ENCODE data around the gene ALCAM.
"Not testable (repeated sequence)": the region's sequence is repeated elsewhere in the genome, so short reads cannot be mapped to it uniquely, and the experiment has no call there.

Gene ALCAM

DNA sequence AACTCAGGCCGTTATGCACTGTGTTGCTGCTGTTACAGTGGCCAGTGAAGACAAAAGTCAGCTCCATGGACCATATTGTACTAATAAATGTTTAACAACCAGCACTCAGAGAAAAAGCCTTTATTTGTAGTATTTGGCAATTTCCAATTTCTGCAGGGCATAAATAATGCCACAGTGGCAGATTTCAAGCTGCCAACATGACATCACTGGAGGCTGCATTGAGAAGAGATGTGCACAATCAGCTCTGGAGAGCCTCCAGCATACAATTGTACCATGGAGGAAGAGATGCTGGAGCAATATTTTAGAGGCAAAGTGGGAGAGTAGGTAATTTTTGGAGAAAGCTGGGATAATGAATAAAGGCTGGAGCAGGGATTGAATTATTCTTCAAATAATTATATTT lies 9.7 kb upstream of the ALCAM start:
- DNase-seq: no peak

- no peak for DNase-seq
These were observed 7.5 kb upstream of the ALCAM start for GRCh38 chr3:105359098-105359762.

DNA sequence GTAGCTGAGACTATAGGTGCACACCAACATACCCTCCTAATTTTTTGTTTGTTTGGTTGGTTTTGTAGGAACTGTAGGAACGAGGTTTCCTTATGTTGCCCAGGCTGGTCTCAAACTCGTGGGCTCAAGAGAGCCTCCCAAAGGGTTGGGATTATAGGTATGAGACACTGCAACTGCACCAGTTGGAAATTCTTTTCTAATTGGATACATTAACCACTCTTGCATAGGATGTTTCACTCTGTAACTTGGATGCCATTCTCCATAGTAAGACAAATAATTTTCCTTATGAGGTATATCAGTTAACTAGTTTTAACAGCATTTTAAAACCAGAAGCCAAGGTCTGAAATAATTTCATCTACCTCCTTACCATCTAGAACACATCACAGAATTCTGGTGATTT lies 6.7 kb upstream of the ALCAM start:
- DNase-seq: no peak

DNA sequence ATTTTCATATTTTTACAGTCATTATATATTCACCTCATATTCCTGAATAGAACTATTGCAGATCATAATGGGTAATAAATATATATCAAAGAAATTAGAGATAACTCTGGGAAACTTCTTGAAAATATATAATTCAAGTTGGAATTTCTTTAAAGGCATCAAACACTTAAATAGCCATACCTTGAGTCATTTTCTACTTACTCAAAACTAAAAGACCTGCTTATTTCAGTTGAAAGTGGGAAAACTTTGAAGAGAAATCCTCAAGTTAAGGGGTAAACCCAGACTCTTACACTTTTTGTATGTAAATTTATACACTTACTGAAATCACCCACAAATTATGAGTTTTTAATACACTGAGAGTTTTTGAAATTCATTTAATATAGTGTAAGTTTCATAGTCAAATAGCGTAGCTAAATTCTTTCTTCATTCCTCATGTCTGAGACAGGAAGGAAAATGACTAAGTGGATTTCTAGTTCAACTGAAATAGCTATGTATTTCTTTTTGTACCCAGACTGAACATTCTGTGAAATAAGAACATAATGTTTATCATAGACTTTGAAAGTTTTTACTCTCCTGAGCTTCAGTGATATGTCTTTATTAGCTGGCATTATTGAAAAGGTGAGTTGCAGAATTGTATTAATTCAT lies 4.6 kb upstream of the ALCAM start:
- DNase-seq: no peak

GRCh38 chr3:105364128-105364527 lies 2.6 kb upstream of the ALCAM start:
- DNase-seq: no peak

DNA sequence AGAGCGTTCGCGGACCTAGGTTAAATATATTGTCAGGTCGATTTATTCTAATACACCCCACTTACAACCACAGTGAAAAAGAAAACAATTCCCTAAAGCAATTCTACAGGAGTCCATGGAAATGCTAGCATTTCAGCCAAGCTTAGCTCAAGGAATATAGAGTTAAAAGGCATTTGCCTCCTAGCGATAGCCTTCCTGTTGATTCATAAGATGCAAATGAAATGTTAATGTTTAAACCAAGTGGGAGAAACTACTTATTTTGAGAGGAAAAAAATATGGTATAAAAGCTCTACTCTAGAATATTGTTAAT lies 1.7 kb upstream of the ALCAM start:
- no peak for DNase-seq

DNA sequence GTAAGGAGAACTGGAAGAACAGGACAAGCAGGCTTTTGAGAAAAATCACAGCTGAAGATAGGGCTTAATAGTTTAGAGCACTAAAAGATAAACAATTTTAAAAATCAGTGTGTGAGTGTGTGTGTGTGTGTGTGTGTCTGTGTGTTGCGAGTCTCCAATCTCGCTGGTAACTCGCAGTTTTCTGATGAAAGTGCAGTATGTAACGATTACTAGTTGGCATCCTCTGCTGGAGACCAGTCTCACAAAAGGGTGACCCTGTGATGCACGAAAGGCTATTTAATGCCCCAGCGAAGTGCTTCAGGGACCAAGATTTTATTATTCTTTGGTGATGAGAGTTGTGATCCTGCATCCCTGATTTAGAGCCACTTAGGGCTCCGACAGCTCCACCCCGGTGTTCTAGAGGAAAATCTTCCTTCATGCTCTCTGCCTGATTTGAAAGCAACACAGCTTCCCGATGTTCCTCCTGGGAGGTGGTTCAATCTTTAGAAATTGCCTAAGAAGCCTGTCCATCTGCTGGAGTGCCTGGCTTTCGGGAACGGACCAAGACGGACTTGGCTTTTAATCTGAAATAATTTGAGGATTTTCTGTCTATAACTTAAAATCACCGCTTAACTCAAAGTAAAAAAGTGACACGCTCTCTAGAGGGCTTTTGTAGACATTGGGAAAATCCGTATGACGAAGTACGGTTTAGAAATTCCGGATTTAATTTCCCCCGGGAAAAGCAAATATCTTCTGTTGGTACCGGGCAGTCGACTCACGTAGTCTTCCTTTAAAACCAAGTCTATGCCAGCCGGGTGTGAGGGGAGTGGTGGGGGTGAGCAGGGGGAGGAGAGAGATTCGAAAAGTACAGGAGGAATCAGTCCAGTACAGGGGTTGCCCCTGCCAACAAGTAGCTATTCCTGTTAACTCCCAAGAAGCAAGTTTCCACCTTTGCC lies 1.1 kb upstream of the ALCAM start:
- DNase-seq: no peak

GRCh38 chr3:105367063-105367405 lies 325 bp downstream of the ALCAM start:
- peak; percentile 21 to 26 for DNase-seq

- peak; percentile 46 to 50 for DNase-seq
These were observed 901 bp downstream of the ALCAM start for GRCh38 chr3:105367406-105368213.

- peak; percentile 56 to 82 for DNase-seq
These were observed 2.1 kb downstream of the ALCAM start for GRCh38 chr3:105368566-105369499.

GRCh38 chr3:105369500-105370371 lies 3.0 kb downstream of the ALCAM start:
- peak; percentile 7 to 17 for DNase-seq

GRCh38 chr3:105373383-105373782 lies 6.7 kb downstream of the ALCAM start:
- no peak for DNase-seq

DNA sequence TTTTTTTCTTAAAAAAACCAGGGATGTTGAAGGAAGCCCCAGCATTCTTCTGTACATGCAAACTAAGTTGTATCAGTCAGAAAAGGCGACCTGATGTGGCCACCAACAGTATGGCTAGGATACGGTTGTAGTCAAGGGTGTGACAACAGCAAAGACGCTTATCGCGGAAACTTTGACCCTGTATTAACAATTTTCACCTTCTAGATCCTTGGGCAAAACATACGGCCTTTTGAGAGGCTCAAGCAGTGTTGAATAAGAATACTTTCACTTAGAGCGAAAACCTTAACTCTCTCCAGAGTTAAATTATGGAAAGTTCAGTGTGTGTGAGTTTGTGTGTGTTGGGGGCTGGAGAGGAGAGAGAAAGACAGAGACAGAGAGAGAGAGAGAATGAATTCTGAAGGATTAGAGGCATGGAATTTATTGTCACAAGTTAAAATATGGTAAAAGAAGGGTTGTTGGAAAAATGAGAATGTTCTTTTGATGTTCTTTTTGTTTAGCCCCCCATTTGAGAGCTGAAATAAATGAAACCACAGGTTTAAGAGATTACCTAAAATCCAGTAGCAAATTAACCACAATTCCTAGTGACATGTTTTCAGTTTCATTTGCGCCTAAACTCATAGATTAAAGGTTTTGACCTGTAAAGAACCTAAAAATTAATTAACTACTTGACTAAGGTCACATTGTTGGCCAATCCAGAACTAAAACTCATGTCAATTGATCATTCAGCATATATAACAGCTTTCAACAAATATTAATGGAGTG lies 9.2 kb downstream of the ALCAM start:
- DNase-seq: no peak

DNA sequence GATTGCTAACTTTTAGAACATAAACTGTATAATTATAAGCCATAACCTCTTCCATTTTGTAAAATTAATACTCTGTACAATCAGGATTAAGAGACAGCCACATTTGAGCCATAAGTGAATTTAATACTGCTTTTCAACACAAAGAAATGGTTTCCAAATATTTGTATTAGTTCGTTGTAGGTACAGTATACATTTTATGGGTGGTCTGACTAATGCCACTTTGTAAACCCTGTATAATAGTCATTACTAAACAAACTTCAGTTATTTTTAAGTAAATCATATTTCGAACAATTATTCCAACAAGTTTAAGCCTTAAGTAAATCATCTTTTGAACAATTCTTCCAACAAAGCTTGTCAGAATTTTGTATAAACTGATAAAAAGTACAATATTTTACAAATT lies 11.0 kb downstream of the ALCAM start:
- no peak for DNase-seq

- DNase-seq: no peak
These were observed 18.5 kb downstream of the ALCAM start for GRCh38 chr3:105385179-105385578.

DNA sequence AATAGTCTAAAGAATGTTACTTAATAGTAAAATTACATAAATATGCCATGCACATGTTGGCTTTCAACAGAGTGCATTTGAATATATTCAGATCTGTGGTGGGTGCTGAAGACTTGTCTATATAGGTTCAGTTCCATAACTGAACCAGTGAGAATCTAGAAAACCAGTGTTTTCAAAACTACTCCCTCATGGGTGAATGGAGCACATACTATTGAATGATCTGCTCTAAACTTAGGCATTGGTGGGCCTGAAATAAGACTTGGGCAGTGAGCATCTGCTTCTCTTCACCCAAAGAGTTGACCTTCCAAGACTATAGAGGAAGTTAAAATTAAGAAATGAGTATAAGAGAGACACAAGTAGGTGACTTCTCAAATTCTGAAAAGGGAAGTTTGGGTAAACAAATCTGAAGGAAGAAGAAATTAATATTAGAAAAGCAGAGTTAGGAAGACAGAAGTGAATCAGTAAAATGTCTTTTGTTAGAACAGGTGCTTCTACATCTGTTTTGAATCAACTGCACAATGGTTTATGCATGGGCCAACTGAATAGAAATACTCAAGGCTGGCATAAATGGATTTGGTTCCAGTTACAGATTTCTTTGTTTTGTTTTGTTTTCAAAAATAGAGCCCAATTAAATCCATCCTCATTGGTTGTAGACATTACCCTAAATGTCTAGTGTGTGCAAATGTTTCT lies 19.3 kb downstream of the ALCAM start:
- no peak for DNase-seq

DNA sequence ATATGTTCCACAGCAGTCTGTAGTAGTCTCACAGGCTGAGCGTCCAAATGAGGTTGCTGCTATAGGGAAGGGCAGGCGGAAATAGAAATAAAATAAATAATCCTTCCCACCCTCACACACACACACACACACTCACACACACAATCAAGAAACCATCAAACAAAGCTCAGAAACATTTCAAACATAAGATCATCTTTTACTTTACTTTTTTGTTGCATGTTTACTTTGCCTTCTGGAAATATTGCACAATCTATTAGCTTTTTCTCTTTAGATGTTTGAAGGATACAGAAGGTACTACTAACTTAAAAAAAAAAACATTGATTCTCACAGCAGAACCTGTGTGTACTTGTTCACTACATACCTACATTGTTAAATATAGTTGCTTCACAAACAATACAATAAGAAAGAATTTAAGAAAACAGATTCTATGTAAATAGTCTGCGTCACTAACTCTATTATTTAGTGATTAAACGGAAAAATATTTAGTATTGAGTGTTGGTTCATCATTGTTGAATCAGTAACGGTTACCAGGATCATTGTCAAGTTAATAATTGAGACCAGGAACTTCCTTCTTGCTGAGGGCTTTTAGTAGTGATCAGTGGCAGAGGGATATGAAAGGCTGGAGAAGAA lies 20.5 kb downstream of the ALCAM start:
- no peak for DNase-seq

GRCh38 chr3:105388176-105388575 lies 21.5 kb downstream of the ALCAM start:
- DNase-seq: no peak

DNA sequence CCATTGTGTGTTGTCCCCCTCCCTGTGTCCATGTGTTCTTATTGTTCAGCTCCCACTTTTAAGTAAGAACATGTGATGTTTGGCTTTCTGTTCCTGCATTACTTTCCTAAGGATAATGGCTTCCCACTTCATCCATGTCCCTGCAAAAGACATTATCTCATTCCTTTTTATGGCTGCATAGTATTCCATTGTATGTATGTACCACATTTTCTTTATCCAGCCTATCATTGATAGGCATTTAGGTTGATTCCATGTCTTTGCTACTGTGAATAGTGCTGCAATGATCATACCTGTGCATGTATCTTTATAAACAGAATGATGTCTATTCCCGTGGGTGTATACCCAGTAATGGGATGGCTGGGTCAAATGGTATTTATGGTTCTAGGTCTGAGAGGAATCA lies 23.1 kb downstream of the ALCAM start:
- DNase-seq: not testable (repeated sequence)

Measured in stimulated activated CD4-positive, alpha-beta T cell treated with anti-CD3 and anti-CD28 coated beads, Interleukin-4, amount 100 ng/mL, for 4 hours (primary cell).